Endothelial cell of hepatic sinusoid (primary cell): ENCODE results near the gene HNRNPUL2.
"Not testable (repeated sequence)": the region's sequence is repeated elsewhere in the genome, so short reads cannot be mapped to it uniquely, and the experiment has no call there.

ENCODE experiments used
- in situ Hi-C: cut with HindIII; loops from 2 replicates; pipeline ENCODE4 v1.10.0; 2017; ENCODE audit warnings: low sequenced_read_pairs

The HNRNPUL2 gene

DNA sequence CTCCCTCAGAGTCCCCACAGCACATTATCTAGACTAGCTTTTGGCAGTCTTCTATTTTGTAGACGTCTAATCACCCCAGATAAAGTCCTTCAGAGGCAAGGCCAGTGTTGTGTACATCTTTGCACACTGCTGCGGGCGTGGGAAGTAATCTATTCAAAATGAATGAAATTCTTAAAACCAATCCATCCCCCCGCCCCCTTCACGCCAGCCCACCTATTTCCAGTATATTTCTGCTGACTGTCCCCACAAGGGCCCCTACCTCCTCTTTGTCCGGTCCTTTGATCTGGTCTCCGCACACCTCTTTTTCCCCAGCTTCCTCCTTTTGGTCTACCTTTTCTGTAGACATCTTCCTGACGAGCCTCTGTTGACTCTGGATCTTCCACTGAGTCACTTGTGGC, 20.4 kb downstream of the HNRNPUL2 start:
- in situ Hi-C loops = no loop called here

DNA sequence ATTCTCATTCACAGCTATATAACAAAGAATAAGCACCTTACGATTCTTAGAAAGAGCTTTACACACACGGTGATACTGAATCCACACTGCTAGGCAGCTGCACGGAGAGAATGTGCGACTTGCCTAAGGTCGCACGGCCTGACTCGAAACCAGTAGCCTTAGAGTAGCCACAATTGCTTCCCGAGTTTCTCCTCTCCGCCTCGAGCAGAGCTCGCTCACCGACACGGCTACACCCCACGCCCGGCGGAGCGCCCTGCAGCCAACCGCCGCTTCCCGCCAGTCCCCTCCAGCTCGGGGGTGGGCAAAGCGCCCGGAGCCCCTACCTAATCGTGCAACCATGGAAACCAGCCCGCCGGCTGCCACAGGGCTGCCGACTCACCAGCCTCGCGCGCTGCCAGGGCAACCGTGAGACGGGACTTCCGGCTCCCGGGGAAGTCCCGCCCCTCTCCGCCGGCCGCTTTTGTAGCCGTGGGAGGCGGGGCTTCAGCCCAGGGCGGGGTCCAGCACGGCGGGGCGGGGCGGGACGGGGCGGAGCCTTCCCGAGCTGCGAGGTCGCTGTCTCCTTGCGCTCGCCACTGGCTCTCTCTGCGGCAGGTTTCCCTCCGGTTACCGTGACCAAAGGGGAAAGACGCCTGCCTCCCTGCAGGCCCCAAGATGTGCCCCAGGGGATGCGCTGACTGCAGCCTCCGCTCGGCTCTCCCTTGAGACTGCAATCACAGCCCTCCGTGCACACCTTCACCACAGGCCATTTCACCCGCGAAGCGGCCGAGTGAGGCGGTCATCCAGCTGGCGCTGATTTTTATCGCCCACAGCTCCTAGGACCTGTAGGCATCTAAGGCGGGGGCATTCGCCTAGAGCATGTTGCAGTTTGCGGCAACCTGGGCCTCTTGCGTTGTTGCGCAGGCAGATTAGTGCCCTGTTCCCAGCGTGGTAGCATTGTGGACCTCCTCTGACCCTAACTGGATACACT, 21.1 kb downstream of the HNRNPUL2 start:
- in situ Hi-C loops = no loop called here

DNA sequence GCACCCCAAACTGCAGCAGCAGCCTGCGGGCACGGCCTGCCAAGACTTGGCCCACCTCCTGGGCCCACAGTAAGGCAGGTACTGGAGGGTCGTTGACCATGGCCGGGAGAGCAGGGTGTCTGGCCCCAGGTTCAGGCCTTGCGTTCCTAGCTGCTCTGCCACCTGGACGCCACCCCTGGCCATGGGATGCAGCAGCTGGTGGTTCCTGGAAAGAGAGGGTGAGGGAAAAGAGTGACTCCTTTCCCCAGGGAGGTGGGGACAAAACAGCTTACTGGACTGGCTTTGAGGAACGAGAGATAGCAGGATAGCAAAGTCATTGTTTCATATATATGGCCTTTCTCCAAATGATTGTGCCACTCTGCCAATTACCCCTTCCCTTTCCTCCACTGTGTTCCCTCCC, 21.8 kb downstream of the HNRNPUL2 start:
- in situ Hi-C loops = no loop called here

DNA sequence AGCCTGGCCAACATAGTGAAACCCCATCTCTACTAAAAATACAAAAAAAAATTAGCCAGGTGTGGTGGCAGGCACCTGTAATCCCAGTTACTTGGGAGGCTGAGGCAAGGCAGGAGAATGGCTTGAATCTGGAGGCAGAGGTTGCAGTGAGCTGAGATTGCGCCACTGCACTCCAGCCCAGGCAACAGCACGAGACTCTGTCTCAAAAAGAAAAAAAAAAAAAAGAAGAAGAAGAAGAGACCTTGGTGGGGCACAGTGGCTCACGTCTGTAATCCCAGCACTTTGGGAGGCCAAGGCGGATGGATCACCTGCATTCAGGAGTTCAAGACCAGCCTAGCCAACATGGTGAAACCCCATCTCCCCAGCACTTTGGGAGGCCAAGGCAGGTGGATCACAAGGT, 23.3 kb downstream of the HNRNPUL2 start:
- in situ Hi-C loops = not testable (repeated sequence)

DNA sequence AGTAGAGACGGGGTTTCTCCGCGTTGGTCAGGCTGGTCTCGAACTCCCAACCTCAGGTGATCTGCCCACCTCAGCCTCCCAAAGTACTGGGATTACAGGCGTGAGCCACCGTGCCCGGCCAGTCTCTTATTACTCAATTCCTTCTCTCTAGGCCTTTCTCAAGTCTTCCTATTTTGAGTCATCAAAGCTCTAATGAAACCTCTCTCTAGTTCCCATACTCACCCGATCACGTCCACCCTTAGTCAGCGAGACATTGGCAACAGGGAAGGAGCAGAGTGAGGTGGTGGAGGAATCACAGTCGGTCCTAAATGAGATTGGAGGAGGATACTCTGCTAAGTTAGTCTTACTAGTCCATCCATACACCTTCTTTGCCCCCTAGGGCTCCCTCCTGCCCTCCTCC, 25.0 kb downstream of the HNRNPUL2 start:
- in situ Hi-C loops = no loop called here

DNA sequence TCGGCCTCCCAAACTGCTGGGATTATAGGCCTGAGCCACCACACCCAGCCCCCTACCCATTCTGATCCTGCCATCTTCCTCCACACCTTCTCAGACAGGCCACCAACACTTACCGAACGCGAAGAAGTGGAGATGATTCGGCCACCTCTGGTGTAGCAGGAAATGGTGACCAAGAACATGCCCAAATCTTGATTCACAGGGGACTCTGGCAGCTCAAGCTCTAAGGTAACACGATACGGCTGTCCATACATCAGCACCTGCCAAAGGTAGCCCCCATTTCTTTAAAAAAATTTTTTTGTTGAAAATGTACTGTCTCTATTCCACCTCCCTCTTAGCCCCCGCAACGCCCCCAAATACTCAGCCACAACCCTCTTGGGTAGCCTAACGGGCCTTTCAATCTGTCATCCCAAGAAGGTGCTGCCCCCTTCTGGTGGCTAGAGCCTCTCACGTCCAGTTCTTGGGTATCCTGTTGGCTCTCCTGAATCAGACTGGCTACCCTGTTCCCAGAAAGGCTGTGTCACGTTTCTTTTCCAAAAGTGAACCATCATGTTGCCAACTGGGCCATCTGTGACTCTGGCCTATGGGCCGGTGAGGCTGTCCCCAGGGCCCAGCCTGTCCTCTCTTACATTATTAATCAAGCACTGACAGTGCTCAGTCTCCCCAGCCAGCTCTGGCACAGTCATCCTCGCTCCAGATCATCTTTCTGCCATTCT, 32.6 kb downstream of the HNRNPUL2 start:
- in situ Hi-C loops = loop anchor here (10.0 kb wide), 1 partner anchor 130 kb away; no protein-coding TSS in a partner anchor

DNA sequence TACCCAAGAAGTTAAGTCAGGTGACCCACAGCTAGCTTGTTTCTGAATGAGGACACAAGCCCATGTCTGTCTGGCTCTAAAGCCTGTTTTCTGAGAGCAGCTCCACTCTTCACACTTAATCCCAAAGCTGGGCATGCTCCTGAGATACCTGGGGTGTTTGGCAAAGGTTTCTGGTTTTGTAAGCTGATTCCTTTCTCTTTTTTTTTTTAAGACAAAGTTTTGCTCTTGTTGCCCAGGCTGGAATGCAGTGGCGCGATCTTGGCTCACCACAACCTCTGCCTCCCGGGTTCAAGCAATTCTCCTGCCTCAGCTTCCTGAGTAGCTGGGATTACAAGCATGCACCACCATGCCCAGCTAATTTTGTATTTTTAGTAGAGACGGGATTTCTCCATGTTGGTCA, 33.6 kb downstream of the HNRNPUL2 start:
- in situ Hi-C loops = loop anchor here (10.0 kb wide), 1 partner anchor 129 kb away; no protein-coding TSS in a partner anchor

DNA sequence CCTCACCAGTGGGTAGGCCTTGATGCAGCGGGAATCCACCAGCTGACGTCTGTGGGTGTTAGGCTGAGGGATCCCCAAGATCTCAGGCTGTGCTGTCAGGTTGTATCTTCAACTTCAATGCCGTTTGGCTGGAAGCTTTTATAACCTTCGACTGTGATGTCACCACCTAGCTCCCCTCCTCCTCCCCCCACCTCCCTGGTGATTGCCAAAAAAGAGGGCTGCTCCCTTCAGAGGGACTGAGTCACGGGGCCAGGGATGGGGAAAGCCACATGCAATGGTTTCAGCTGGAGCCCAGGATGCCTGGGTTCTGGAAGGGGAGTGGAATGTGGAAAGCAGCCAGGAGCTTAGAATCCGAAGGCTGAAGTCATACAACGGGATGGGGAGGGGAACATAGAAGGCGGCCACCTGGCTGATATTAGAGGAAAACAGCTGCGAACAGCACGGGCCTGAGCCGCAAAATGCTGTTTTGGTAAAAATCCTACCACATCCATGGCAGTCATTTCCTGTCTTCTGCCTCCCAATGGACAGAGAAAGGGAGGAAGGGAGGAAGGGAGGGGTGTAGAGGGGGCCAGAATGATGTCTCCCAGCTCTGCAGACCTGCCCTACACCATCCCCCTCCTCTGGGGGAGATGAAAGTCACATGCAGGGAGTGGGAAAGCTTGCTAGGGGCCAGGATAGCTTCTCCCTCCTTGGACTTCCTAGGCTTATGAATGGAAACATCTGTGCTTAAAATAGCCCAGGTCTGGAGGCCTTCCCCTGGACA, 37.7 kb downstream of the HNRNPUL2 start, which contains the start of gene LRRN4CL:
Gene LRRN4CL (minus strand): TSS at position 110 of the 763 bp plus-strand sequence. CDS start 1,022 bp downstream, outside the sequence.
- in situ Hi-C loops = loop anchor here (10.0 kb wide), 1 partner anchor 125 kb away; no protein-coding TSS in a partner anchor

DNA sequence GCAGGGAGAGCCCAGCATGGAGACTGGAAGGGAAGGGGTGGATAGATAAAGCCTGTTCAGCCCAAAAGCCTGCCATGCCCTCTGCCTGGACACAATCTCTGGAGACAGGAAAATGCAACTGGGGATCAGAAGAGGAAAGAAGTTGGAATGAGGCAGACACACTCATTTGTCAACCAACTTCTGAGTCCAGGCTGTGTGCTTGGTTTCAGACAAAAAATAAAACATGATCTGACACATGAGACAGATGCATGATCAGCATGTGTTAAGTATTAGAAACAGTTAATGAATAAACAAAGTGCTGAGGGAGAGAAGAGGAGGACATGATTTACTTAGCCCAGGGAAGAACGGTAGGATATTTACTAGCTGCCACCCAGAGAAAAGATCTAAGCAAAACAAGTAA, 38.8 kb downstream of the HNRNPUL2 start:
- in situ Hi-C loops = no loop called here

DNA sequence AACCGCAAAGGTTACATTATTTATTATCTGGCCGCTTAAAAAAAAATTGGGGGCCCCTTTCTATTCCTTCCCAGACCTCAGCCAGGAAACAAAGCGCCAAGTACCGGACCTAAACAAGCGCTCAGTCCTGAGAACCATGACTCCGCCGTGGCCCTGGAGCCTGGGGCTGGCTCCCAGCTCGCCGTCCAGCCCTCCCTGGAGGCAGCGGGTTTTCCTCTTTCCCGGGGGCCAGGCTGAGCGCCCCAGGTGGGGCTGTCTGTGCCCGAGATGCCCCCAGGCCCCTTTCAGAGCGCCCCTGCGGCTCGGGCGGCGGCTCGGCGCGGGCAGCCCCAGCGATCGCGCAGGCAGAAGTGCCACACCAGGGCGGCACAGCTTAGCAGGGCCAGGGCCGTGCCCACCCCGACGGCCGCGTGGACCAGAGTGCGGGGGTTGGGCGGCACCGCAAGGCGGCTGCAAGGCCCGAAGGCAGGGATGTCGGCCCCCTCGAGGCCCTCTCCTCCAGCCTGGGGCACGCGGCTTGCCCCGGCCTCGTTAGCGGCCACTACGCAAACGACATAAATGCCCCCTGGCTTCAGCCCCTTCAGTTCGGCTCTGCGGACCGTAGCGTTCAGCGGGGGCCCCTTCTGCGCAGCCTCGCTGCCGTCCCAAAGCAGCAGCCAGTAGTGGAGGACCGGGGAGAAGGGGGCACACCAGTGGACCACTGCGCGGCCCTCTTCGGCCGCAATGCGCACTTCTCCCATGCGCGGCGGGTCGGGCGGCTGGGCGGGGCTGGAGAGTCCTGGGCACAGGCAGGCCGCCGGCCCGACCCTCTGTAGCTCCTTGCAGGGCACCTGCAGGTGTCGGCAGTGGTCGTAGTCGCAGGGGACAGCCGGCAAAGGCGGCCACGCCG, 39.5 kb downstream of the HNRNPUL2 start:
- in situ Hi-C loops = no loop called here

DNA sequence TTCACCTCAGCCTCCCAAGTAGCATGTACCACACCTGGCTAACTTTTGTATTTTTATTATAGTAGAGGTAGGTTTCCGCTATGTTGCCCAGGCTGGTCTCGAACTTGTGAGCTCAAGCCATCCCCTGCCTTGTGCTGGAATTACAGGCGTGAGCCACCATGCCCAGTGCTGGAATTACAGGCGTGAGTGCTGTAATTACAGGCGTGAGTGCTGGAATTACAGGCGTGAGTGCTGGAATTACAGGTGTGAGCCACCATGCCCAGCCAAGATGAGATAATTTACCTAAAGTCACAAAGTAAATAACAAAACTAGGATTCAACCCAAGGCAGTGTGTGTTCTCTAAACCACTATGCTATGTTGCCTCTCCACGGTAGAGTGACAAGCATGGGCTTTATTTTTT, 44.7 kb downstream of the HNRNPUL2 start:
- in situ Hi-C loops = no loop called here

DNA sequence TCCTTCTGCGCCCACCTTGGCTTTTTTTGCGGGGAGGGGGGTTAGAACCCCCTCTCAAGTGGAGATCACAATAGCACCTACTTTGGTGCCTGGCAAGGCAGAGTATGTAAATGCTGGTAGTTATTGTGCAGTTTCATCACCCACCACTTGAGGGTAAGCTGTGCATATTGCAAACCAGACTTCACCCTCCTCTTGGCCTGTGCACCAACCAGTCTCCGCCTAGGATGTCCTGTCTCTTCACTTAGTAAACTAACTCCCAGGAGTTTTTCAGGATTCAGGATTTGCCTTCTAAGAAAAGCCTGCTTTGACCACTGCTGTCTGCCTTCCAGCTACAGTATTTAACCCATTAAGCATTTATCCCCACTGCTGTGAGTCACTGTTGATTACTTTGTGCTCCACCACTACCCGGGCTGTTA, 46.4 kb downstream of the HNRNPUL2 start:
- in situ Hi-C loops = no loop called here

DNA sequence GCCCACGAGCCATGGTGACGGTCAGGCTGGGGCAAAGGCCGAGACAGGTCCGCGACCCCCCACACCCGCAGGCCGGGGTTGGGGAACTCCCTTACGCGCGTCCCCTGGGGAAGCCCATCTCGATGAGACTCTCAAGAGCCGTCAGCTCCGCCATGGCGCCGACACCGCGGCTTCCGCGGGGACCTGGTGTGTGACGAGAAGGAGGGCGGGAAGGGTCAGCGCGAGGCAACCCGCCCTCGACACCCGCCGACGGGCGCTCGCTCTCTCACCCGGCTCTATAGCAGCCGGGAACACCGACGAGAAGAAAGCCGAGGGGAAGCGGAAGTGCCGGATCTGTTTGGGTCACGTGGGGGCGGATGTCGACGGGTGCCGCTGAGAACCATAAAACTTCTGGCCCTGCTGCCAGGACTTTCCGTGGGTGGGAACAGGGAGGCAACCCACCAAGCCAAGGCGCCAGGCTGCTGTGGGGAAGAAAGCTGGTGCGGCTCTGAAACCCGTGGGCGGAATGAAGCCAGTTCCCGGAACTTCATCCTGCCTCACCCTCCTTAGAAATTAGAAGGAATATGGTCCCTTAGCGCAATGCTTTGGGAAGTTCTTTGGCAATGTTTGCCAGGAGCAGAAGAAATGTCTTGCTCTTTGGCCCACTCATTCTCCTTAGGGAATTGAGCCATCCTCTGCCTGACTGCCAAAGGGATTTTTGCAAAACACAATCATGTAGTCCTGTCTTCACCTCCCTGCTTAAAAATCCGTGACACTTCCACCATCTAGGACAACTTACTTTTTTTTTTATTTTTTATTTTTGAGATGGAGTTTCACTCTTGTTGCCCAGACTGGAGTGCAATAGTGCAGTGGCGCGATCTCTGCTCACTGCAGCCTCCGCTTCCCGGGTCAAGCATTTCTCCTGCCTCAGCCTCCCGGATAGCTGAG, 48.2 kb downstream of the HNRNPUL2 start, which contains the start of gene UBXN1:
Gene UBXN1 (minus strand): TSS at position 304 of the 927 bp plus-strand sequence. CDS start 150 bp downstream, at position 154.
- in situ Hi-C loops = no loop called here

DNA sequence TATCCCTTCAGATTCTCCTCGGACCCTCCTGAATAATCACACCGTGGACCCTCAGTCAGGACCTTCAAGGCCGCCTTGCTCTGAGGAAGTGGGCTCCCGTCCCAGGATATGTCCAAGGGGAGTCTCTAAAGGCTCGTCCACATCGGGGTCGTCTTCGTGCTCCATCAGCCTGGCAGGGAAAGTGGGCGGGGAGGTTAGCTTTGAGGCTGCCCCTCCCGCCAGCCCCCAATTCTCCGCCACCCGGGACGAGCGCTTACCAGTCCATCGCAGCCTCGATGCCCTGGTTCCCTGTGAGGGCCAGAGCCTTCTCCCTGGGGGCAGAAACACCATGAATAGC, 48.9 kb downstream of the HNRNPUL2 start:
- in situ Hi-C loops = no loop called here

DNA sequence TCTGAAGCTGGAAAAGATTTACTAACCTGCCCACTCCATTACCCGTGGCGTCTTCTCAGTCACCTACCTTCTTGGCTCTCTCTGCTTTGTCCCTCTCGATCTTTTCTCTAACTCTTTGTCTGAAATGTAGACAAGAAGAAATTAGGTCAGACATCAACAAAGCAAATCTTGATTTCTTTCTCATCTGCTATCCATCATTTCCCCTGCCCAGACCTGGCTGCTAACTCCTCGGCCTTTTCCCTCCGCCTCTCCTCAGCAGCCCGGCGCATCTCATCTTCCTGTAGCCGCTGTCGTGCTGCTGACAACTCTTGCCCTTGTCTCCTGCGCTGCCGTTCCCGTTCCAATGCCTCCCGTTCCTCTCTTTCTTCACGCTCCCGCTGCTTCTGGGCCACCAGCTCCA, 49.5 kb downstream of the HNRNPUL2 start:
- in situ Hi-C loops = no loop called here

DNA sequence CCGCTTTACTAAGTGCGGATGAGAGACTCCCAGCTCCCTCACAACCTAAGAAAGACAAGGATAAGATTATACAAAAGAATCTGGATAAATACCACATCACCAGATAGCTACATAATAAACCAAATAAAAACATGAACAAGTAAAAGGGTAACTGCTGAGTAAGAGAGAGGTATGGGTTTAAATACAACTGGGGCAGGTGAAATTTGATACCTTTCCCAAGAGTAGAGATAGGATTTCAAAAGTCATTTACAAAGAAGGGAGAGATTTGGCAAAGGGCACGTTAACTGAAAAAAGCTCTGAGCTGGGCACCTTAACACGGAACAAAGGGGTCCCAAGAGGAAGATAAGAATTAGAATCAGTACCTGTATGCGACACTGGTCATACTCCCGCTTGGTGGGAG, 50.1 kb downstream of the HNRNPUL2 start:
- in situ Hi-C loops = no loop called here

DNA sequence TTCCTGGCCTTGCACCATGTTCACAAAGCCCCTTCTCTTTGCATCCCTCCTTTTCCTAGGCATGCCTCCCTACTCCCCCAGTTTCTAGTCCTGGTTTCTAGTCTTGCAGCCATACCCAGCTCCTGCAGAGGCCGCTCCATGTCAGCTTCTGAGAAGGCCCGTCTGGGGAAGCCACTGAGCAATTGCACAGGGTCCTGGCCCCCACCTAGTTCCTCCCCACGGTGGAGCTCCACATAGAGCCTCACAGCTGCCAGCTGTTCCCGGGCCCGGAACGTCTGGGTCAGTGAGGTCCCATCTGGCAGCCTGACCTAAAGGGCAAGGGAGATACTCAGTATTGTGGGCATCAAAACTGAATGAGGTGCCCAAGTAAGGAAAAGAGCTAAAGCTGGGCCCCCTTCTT, 50.6 kb downstream of the HNRNPUL2 start:
- in situ Hi-C loops = no loop called here

DNA sequence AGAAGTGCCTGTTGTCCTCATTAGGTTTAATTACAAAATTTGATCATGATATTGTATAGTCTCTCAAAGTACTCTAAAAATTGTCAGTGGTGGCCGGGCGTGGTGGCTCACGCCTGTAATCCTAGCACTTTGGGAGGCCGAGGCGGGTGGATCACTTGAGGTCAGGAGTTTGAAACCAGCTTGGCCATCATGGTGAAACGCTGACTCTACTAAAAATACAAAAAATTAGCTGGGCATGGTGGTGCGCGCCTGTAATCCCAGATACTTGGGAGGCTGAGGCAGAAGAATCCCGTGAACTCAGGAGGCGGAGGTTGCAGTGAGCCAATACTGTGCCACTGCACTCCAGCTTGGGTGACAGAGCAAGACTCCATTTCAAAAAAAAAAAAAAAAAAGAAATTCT, 51.8 kb downstream of the HNRNPUL2 start:
- in situ Hi-C loops = not testable (repeated sequence)

DNA sequence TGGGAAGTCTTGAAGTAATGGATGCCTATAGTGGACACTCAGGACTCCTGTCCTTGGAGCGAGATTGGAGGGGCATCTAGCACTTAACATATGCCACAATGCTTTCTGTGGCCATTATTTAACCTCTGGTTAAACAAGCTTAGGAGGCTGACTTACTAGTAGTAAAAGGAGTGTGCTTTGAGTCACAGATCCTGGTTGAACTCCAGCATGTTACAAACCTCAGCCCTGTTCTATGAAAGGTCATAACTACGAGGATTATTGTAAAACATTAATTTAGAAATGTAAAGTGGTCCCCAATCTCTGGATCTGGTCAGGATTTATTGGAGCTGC, 54.1 kb downstream of the HNRNPUL2 start:
- in situ Hi-C loops = loop anchor here (5.0 kb wide), 1 partner anchor 99 kb away; the partner anchor contains the start of gene TAF6L
